ENCODE data around the gene CHKA. TPM values are rescaled to one million over a fixed set of nuclear protein-coding genes. Genes with fewer than 3 reads are reported as not detected.

Gene CHKA
- total RNA-seq, 1 donor: 10.8 TPM

GRCh38 chr11:68150037-68150436, 28.8 kb upstream of the CHKA start:
- DNase-seq (ENCODE audit: low read depth): peak; percentile 48
- no peak for TF ChIP-seq CTCF (IDR thresholded peaks at IDR 0.05; ENCODE audit: insufficient read depth, low read depth, low read length)
- no peak overlapping the region for H3K4me3 ChIP-seq (ENCODE audit: low read depth, low read length)

- no peak for DNase-seq (ENCODE audit: low read depth)
- TF ChIP-seq CTCF (IDR thresholded peaks at IDR 0.05; ENCODE audit: insufficient read depth, low read depth, low read length): no peak
- no peak overlapping the region for H3K4me3 ChIP-seq (ENCODE audit: low read depth, low read length)
Measured at GRCh38 chr11:68149417-68149816, 28.2 kb upstream of the CHKA start.

GRCh38 chr11:68148879-68149278, 27.7 kb upstream of the CHKA start:
- no peak for DNase-seq (ENCODE audit: low read depth)
- no peak overlapping the region for H3K4me3 ChIP-seq (ENCODE audit: low read depth, low read length)
- no peak for TF ChIP-seq CTCF (IDR thresholded peaks at IDR 0.05; ENCODE audit: insufficient read depth, low read depth, low read length)

- DNase-seq (ENCODE audit: low read depth): no peak
- H3K4me3 ChIP-seq (ENCODE audit: low read depth, low read length): no peak overlapping the region
- no peak for TF ChIP-seq CTCF (IDR thresholded peaks at IDR 0.05; ENCODE audit: insufficient read depth, low read depth, low read length)
Measured at GRCh38 chr11:68148071-68148805, 27.1 kb upstream of the CHKA start.

GRCh38 chr11:68146704-68147474, 25.7 kb upstream of the CHKA start:
- H3K4me3 ChIP-seq (ENCODE audit: low read depth, low read length): no peak overlapping the region
- no peak for TF ChIP-seq CTCF (IDR thresholded peaks at IDR 0.05; ENCODE audit: insufficient read depth, low read depth, low read length)
- DNase-seq (ENCODE audit: low read depth): peak; percentile 31

GRCh38 chr11:68146010-68146540, 24.9 kb upstream of the CHKA start:
- DNase-seq (ENCODE audit: low read depth): no peak
- no peak overlapping the region for H3K4me3 ChIP-seq (ENCODE audit: low read depth, low read length)
- TF ChIP-seq CTCF (IDR thresholded peaks at IDR 0.05; ENCODE audit: insufficient read depth, low read depth, low read length): no peak
